Measurements from ENCODE around the gene TUBB4A.

The TUBB4A gene

GRCh38 chr19:6495947-6496346, 6.2 kb downstream of the TUBB4A start:
- DNase-seq (ENCODE audit: low read depth, low spot score): no peak

GRCh38 chr19:6494438-6495036, 7.6 kb downstream of the TUBB4A start:
- no peak for DNase-seq (ENCODE audit: low read depth, low spot score)

- DNase-seq (ENCODE audit: low read depth, low spot score): no peak
Measured at GRCh38 chr19:6491802-6492592, 10.1 kb downstream of the TUBB4A start.

DNA sequence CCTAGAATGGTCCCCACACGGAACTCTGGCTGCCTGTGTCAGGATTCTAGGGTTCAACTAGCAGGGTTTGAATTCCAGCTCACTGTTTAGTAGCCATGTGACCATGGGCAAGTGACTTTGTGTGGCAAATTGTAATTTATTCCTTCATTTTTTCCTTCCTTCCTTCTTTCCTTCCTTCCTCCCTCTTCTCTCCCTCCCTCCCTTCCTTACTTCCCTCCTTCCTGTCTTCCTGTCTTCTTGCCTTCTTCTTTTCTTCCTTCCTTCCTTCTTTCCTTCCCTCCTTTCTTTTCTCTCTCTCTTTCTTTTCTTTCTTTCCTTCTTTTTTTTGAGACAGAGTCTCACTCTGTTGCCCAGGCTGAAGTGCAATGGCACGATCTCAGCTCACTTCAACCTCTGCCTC, 12.0 kb downstream of the TUBB4A start:
- no peak for DNase-seq (ENCODE audit: low read depth, low spot score)

- DNase-seq (ENCODE audit: low read depth, low spot score): no peak
Measured at GRCh38 chr19:6489278-6490061, 12.6 kb downstream of the TUBB4A start.

- DNase-seq (ENCODE audit: low read depth, low spot score): no peak
Measured at GRCh38 chr19:6484831-6485230, 17.3 kb downstream of the TUBB4A start.

GRCh38 chr19:6484230-6484629, 17.9 kb downstream of the TUBB4A start:
- DNase-seq (ENCODE audit: low read depth, low spot score): no peak

GRCh38 chr19:6483235-6483634, 18.9 kb downstream of the TUBB4A start:
- no peak for DNase-seq (ENCODE audit: low read depth, low spot score)

DNA sequence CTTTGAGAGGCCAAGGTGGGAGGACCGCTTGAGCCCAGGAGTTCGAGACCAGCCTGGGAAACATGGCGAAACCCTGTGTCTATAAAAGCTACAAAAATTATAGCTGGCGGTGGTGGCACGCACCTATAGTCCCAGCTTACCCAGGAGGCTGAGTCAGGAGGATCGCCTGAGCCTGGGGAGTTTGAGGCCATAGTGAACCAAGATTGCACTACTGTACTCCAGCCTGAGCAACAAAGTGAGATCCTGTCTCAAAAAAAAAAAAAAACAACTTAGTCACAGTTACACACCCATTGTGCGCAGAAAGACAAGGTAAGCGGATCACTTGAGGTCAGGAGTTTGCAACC, 19.8 kb downstream of the TUBB4A start:
- DNase-seq (ENCODE audit: low read depth, low spot score): no peak

DNA sequence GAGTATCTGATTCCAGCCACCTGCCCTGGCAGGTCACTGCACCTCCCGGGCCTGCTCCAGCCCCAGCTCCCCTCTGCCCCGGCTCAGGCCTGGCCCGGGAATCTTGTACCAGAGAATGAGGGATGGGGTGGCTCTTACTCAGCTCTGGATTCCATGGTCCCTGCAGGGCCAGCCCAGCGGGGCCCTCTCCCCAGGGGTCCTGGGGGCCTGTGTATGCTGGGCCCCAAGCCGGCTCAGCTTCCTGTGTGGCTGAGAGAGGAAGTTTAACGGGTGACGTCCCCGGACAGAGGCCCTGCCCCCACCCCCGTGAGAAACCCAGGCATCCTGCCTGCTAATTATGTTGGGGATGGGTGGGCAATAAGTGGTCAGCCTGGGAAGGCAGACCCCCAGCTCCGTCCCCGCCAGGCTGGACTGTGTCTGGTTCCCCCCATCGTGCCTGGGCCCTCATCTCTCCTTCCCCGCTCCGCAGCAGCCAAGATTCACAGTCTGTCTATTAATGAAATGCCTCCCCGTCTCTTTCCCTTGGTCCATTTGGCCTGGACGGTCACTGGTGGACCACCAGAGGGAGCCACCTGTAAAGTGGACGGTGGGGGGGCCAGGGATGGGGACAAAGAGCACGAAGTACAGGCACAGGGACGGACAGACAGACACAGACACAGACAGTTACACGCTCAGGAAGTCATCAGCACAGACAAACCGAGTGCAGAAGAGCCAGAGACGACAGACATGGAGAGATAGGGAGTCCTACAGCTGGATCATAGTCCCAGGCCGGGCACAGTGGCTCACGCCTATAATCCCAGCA, 20.4 kb downstream of the TUBB4A start, which contains the start of gene DENND1C:
TSS of gene DENND1C (minus strand) at position 247 of the 802 bp plus-strand sequence. CDS start at position 155, 92 bp downstream.
- DNase-seq (ENCODE audit: low read depth, low spot score): no peak

DNA sequence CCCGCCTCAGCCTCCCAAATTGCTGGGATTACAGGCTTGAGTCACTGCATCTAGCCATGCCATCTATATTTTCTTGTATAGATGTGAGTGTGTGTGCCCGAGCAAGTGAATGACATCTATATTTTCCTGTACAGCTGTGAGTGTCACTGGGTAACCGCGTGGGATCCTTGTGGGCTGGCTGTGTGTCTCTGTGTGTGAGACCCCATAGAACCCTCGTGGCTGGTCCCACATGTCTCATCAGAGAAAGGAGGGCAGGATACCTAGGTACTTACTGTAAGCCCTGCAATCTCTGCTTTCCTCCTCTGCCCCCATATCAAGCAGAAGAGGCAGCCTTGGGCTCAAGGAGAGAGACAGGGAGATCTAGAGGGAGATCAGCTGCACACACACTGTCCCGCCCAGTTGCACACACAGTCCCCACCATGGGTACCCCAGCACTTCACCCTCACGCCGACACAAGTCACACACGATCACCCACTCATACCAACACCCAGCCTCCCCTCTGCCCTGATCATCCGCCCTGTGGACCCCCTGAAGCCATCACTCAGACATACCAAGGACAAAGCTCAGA, 21.2 kb downstream of the TUBB4A start:
- no peak for DNase-seq (ENCODE audit: low read depth, low spot score)

GRCh38 chr19:6479836-6480398, 22.2 kb downstream of the TUBB4A start:
- DNase-seq (ENCODE audit: low read depth, low spot score): no peak

- DNase-seq (ENCODE audit: low read depth, low spot score): no peak
Measured at GRCh38 chr19:6478815-6479214, 23.3 kb downstream of the TUBB4A start.

GRCh38 chr19:6476896-6477431, 25.1 kb downstream of the TUBB4A start:
- no peak for DNase-seq (ENCODE audit: low read depth, low spot score)

GRCh38 chr19:6476155-6476895, 25.8 kb downstream of the TUBB4A start:
- peak; percentile 49 for DNase-seq (ENCODE audit: low read depth, low spot score)

- DNase-seq (ENCODE audit: low read depth, low spot score): no peak
Measured at GRCh38 chr19:6475321-6476108, 26.6 kb downstream of the TUBB4A start.

GRCh38 chr19:6473647-6474046, 28.5 kb downstream of the TUBB4A start:
- no peak for DNase-seq (ENCODE audit: low read depth, low spot score)

- DNase-seq (ENCODE audit: low read depth, low spot score): no peak
Measured at GRCh38 chr19:6472713-6473112, 29.4 kb downstream of the TUBB4A start.

- no peak for DNase-seq (ENCODE audit: low read depth, low spot score)
Measured at GRCh38 chr19:6471076-6471475, 31.0 kb downstream of the TUBB4A start.
